Measurements from ENCODE around the gene ZBTB47. TPM values are rescaled to one million over a fixed set of nuclear protein-coding genes. Genes with fewer than 3 reads are reported as not detected.

ZBTB47 gene
- total and polyA plus RNA-seq, 2 experiments from 2014 or later, result 5.2 to 72.8 TPM

DNA sequence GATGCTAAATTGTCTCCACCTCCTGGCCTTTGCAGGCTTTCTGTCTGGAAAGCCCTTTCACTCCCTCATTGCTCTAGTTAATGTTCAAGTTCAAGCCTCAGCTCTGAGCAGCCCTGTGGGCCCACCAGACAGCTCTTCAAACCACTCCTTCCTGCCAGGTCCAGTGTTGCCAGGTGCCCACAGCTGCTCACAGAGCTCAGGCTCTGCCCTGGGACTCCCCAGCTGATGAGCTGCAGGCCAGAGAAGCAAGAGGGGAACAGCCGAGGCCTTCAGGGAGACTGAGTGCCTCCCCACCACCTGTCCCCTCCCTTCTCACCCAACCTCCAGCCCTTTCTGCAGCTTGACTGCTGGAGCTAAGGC is 1.3 kb upstream of the ZBTB47 start:
- H3K36me3 ChIP-seq (ENCODE audit: low read depth), result peaks cover 1% of the 10 kb centered on the region; the same call in 1 of the 2 replicates
- peaks cover 60% of the 10 kb centered on the region for H3K4me1 ChIP-seq (ENCODE audit: insufficient read depth)
- H3K4me3 ChIP-seq, result peak overlapping the region; percentile 96
- DNase-seq, result peak; percentile 34
- peaks cover 42% of the 10 kb centered on the region for H3F3A ChIP-seq (ENCODE audit: insufficient read depth)
- H3K27me3 ChIP-seq (replicated peaks; ENCODE audit: insufficient read depth), result no peaks in the 10 kb centered on the region
- H3K27ac ChIP-seq, result peak overlapping the region; percentile 92
- peak overlapping the region; percentile 14; the same call in 1 of the 2 replicates for H2AFZ ChIP-seq
- H3K9me2 ChIP-seq (ENCODE audit: insufficient read depth), result no peaks in the 10 kb centered on the region
- peaks cover 79% of the 10 kb centered on the region for H3K79me2 ChIP-seq (ENCODE audit: insufficient read depth)
- H3K9ac ChIP-seq, result peak overlapping the region; percentile 97
- TF ChIP-seq EZH2 (IDR thresholded peaks at IDR 0.05; ENCODE audit: insufficient read depth, poor library complexity, severe bottlenecking) (no peak), EZH2phosphoT487 (IDR thresholded peaks at IDR 0.05; ENCODE audit: insufficient read depth, low read depth) (no peak)
- H4K20me1 ChIP-seq (ENCODE audit: insufficient read depth), result no peaks in the 10 kb centered on the region
- 0% methylated on average over 1 of the region's 1 CpG for WGBS, 2 experiments (ENCODE audit: low coverage in 1 of 2, low lambda C conversion rate in 2 of 2, missing lambda C conversion rate in 2 of 2)
- in situ Hi-C loops (cut with MboI), result no loop called here
- H3K4me2 ChIP-seq (ENCODE audit: unreplicated experiment), result peak overlapping the region; percentile 85
- H3K9me3 ChIP-seq (ENCODE audit: low read depth), result no peaks in the 10 kb centered on the region

DNA sequence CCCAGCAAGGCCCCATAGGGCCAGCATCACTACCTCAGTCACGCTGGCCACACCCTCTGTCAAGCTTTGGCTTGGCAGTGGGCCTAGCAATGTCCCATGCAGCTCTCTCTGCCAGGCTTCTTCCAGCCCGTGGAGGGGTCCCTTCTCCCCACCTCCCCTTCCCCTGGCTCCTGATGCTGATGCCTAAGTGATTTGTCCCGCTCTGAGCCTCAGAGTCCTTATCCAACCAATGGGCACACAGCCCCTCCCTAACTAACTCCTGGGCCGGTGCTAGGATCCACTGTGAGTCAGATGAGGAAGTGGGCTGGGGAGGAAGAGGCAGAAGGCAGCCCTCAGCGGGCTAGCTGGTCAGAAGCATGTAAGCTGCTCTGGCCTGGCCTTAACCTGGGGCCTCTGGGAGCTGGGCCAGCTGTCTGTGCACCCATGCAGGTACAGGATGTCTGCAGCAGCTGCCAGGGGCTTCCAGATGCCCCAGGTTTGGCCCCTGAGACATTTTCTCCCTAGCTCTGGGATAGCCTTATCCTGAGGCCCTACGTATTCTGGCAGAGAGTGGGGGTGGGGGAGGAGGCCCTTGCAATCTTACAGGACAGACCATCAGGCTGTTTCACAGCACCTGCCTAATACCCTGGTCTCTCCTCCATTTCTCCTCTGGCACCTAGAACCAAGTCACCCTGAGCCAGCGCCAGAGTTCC is 740 bp upstream of the ZBTB47 start:
- H3K4me3 ChIP-seq, result peak overlapping the region; percentile 96
- no peaks in the 10 kb centered on the region for H3K9me2 ChIP-seq (ENCODE audit: insufficient read depth)
- TF ChIP-seq EZH2 (IDR thresholded peaks at IDR 0.05; ENCODE audit: insufficient read depth, poor library complexity, severe bottlenecking) (no peak), EZH2phosphoT487 (IDR thresholded peaks at IDR 0.05; ENCODE audit: insufficient read depth, low read depth) (no peak)
- no peaks in the 10 kb centered on the region; the same call in 1 of the 2 replicates for H3K36me3 ChIP-seq (ENCODE audit: low read depth)
- peak overlapping the region; percentile 92 for H3K27ac ChIP-seq
- DNase-seq, result peak; percentile 93
- H3K4me1 ChIP-seq (ENCODE audit: insufficient read depth), result peaks cover 59% of the 10 kb centered on the region
- no peaks in the 10 kb centered on the region for H3K9me3 ChIP-seq (ENCODE audit: low read depth)
- no peaks in the 10 kb centered on the region for H3K27me3 ChIP-seq (replicated peaks; ENCODE audit: insufficient read depth)
- peak overlapping the region; percentile 14; the same call in 1 of the 2 replicates for H2AFZ ChIP-seq
- H3K9ac ChIP-seq, result peak overlapping the region; percentile 97
- H3K79me2 ChIP-seq (ENCODE audit: insufficient read depth), result peaks cover 79% of the 10 kb centered on the region
- in situ Hi-C loops (cut with MboI), result no loop called here
- H3K4me2 ChIP-seq (ENCODE audit: unreplicated experiment), result peak overlapping the region; percentile 85
- WGBS, 2 experiments (ENCODE audit: low coverage in 1 of 2, low lambda C conversion rate in 2 of 2, missing lambda C conversion rate in 2 of 2), result 0% methylated on average over 7 of the region's 7 CpGs
- peaks cover 38% of the 10 kb centered on the region for H3F3A ChIP-seq (ENCODE audit: insufficient read depth)
- H4K20me1 ChIP-seq (ENCODE audit: insufficient read depth), result no peaks in the 10 kb centered on the region

DNA sequence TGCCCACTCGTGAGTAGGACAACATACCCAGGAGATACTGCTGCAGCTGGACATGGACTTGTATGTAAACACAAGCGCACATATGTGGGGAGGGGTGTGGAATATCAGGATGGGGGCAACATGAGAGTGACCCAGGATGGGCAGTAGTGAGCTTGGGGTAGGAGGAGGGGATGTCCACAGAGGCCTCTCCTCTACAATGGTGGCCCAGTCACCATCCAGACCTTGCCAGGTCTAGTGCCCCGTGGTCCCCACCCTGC is 266 bp upstream of the ZBTB47 start:
- Histone ChIP-seq H3K4me1 (ENCODE audit: insufficient read depth) (peaks cover 54% of the 10 kb centered on the region), H3K9ac (peak overlapping the region; percentile 97), H4K20me1 (ENCODE audit: insufficient read depth) (no peaks in the 10 kb centered on the region)

DNA sequence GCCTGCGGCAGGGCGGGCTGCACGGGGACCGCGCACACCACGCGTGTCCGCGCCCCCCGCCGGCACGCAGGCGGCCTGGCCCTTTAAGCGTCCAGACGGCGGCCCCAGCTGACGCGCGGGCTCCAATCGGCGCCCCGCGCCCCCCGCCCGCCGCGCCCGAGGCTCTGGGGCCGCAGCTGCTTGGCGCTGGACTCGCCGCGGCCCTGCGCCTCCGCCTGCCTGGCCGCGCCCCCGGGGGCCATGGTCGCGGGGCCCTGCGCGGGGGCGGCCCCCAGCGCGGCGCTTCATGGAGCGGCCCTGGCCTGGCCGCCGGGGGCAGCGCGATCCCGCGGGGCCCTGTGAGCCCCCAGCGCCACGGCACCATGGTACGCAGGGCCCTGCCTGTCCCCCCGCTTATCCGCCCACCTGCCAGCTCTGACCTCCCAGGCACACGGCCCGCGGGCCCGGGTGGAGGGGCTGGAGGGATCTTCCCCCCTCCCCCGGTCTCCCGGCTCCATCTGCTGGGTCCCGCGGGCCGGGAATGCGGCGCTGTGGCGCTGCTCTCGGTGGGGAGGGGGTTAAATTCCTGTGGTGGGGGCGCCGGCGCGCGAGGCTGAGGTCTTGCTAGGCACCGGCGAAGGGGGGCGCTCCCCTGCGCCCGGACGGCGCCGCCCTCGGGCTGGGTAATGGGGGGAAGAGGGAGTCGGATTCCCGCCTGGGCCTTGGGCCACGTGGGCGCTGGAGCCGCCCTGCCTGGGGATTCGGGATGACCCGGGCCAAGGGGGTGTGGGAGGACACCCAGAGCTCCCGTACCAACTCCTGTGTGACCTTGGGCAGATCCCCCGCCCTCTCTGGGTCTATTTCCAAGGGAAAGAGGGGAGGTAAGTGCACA is 1.1 kb downstream of the ZBTB47 start:
- DNase-seq, result peak; percentile 80
- no peak for TF ChIP-seq EZH2 (IDR thresholded peaks at IDR 0.05; ENCODE audit: insufficient read depth, poor library complexity, severe bottlenecking)
- H3K9me3 ChIP-seq (ENCODE audit: low read depth), result no peaks in the 10 kb centered on the region
- peaks cover 46% of the 10 kb centered on the region for H3K4me1 ChIP-seq (ENCODE audit: insufficient read depth)
- peak overlapping the region; percentile 97 for H3K9ac ChIP-seq
- 1 to 2% methylated on average over 19 to 80 of the region's 94 CpGs for WGBS, 2 experiments (ENCODE audit: low coverage in 1 of 2, low lambda C conversion rate in 2 of 2, missing lambda C conversion rate in 2 of 2)
- H3K36me3 ChIP-seq (ENCODE audit: low read depth), result no peaks in the 10 kb centered on the region
- in situ Hi-C loops (cut with MboI), result no loop called here
- H3K4me3 ChIP-seq, result peak overlapping the region; percentile 96
- H3K27me3 ChIP-seq (replicated peaks; ENCODE audit: insufficient read depth), result no peaks in the 10 kb centered on the region
- H3F3A ChIP-seq (ENCODE audit: insufficient read depth), result peaks cover 25% of the 10 kb centered on the region
- no peaks in the 10 kb centered on the region for H4K20me1 ChIP-seq (ENCODE audit: insufficient read depth)
- peak overlapping the region; percentile 84 for H2AFZ ChIP-seq
- H3K27ac ChIP-seq, result peak overlapping the region; percentile 92
- H3K9me2 ChIP-seq (ENCODE audit: insufficient read depth), result no peaks in the 10 kb centered on the region
- peaks cover 63% of the 10 kb centered on the region for H3K79me2 ChIP-seq (ENCODE audit: insufficient read depth)
- peak overlapping the region; percentile 85 for H3K4me2 ChIP-seq (ENCODE audit: unreplicated experiment)

More for the DNA sequence above, 266 bp upstream of the ZBTB47 start:
- H3K9me2 ChIP-seq (ENCODE audit: insufficient read depth), result no peaks in the 10 kb centered on the region
- peak overlapping the region; percentile 85 for H3K4me2 ChIP-seq (ENCODE audit: unreplicated experiment)
- H3K27ac ChIP-seq, result peak overlapping the region; percentile 92
- DNase-seq, result no peak
- TF ChIP-seq EZH2 (IDR thresholded peaks at IDR 0.05; ENCODE audit: insufficient read depth, poor library complexity, severe bottlenecking), result no peak
- TF ChIP-seq EZH2phosphoT487 (IDR thresholded peaks at IDR 0.05; ENCODE audit: insufficient read depth, low read depth), result no peak
- H3K9me3 ChIP-seq (ENCODE audit: low read depth), result no peaks in the 10 kb centered on the region
- no peaks in the 10 kb centered on the region for H3K27me3 ChIP-seq (replicated peaks; ENCODE audit: insufficient read depth)
- peak overlapping the region; percentile 96 for H3K4me3 ChIP-seq
- no peaks in the 10 kb centered on the region; the same call in 1 of the 2 replicates for H3K36me3 ChIP-seq (ENCODE audit: low read depth)
- 0% methylated on average over 3 of the region's 3 CpGs for WGBS, 2 experiments (ENCODE audit: low coverage in 1 of 2, low lambda C conversion rate in 2 of 2, missing lambda C conversion rate in 2 of 2)
- H3K79me2 ChIP-seq (ENCODE audit: insufficient read depth), result peaks cover 77% of the 10 kb centered on the region
- H3F3A ChIP-seq (ENCODE audit: insufficient read depth), result peaks cover 34% of the 10 kb centered on the region
- in situ Hi-C loops (cut with MboI), result no loop called here
- H2AFZ ChIP-seq, result no peak overlapping the region

Measured in GM23248 (cell line).